HG03039 (cell line): ENCODE data around the gene EEIG2.
A peak's percentile ranks its signal among the peaks of the same experiment; 100 is the strongest.
"Not testable (repeated sequence)": the region's sequence is repeated elsewhere in the genome, so short reads cannot be mapped to it uniquely, and the experiment has no call there.

Experiments
- ATAC-seq: cut with Tn5 transposase; IDR thresholded peaks from one replicate; pipeline ENCODE4 v1.9.1; 2021; ENCODE audit warnings: mild to moderate bottlenecking, moderate library complexity; ENCODE audit not compliant: unreplicated experiment

Gene EEIG2

DNA sequence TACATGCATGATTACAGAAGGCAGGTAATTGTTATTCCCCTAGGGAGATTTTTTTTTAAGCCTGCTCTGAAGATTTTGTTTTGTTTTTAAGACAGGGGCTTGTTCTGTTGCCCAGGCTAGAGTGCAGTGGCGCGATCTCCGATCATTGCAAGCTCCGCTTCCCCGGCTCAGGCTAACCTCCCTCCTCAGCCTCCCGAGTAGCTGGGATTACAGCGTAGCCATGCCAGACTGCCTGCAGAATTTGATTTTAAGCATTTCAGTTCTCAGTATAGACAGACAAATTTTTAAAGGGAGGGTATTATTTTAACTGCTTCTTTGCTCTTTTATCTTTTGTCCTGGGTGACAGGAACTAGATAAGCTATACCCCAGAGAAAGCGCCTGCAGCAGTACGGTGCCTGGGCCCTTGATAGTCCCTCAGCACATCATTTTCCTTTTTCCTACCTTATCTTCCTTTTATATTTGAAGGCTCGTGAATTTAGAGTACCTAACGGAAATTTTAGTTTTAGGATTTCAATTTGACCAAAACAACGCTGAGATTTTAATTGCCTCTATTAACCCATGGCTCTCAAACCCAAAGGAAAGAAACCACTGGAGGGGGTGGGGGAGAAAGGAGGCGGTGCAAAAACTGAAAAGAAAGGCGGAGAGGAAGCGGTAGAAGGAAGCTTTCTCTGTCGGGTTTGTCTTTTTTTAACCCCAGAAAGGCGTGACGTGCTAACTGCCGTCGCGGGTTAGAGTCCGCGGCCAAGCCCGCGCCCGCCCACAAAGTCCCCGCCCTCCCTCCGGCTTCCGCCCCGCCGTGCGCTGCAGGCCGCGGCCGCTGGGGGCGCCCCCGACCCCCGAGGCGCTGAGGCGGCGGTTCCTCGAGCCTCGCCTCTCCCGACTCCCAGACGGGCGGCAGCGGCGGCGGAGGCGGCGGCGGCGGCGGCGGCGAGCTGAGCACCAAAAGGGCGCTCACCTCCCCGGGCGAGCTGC lies at the start of gene EEIG2:
TSS of gene EEIG2 (plus strand) at position 886 of the 972 bp plus-strand sequence. CDS start 329 bp downstream, outside the sequence.
- peak; percentile 71 for ATAC-seq

DNA sequence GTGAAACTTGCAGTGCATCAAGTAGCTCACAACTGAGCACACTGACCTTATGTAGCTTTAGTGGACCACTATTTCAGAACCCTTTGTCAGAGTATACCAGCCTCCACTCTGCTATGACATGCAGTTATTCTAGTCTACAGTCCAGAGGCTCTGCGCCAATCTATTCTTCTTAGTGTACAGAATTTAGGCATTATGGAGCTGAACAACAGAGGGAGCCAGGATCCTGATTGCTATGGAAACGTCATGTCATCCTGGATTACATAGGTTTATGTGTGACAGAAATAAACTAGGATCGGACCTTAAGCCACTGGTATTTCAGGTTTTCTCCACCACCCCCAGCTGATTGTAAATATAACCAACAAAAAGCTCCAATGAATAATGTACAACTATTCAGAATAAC lies 48.1 kb upstream of the EEIG2 start:
- ATAC-seq = no peak

DNA sequence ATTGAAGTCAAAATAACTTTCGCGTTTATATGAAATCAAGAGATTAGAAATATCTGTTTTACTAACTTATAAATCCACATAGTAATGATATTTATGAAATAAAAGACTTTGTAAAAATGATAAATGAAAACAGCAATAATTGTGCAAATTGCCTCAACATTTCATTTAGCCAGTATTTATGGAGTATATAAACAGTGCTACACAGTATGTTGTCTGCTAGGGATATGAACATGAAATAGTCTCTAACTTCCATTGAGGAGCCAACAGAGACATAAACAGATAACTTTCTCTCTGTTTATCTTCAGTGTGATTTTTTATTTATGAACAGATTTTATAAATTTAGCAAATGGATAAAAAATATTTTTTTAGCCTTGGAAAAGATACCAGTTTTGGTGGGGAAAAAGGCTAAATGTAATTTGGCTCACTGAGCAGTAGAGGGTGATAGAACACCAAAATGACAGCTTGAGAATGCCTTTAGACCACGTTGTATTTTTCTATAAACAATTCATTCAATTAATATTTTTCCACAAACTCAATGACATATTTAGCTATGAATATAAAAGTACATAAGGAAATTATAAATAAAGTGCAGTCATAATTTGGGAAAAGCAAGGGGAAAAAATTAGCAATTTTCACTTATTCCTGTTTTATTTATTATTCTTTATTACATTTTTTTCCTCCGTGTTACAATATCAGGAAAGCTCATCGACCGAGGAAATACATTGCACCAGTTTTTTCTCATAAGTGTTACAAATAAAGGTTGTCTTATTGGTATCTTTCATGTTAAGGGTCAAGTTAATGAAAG lies 47.5 kb upstream of the EEIG2 start:
- no peak for ATAC-seq

DNA sequence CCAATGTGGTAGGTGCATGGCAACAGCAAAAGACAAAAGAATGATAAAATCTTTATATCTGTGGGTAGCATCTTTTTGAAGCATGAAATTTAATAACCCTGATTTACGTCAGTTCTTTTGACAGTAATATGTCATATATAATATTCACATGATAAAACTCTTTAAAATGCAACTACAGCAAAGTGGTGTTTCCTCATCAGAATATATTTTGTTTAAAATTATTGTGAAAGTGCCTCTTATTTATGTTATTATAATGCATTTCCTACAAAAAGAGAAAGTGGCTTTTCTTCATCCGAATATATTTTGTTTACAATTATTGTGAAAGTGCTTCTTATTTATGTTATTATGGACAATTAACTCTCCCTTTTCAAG lies 46.9 kb upstream of the EEIG2 start:
- no peak for ATAC-seq

DNA sequence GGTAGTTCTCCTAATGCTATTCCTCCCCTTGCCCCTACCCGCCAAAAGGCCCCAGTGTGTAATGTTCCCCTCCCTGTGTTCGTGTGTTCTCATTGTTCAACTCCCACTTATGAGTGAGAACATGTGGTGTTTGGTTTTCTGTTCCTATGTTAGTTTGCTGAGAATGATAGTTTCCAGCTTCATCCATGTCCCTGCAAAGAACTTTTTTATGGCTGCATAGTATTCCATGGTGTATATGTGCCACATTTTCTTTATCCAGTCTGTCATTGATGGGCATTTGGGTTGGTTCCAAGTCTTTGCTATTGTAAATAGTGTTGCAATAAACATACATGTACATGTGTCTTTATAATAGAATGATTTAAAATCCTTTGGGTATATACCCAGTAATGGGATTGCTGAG lies 46.0 kb upstream of the EEIG2 start:
- not testable (repeated sequence) for ATAC-seq

DNA sequence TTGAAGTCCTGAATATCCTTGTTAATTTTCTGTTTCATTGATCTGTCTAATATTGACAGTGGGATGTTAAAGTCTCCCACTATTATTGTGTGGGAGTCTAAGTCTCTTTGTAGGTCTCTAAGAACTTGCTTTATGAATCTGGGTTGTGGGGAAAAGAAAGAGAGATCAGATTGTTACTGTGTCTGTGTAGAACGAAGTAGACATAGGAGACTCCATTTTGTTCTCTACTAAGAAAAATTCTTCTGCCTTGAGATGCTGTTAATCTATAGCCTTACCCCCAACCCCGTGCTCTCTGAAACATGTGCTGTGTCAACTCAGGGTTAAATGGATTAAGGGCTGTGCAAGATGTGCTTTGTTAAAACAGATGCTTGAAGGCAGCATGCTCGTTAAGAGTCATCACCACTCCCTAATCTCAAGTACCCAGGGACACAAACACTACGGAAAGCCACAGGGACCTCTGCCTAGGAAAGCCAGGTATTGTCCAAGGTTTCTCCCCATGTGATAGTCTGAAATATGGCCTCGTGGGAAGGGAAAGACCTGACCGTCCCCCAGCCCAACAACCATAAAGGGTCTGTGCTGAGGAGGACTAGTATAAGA lies 42.5 kb upstream of the EEIG2 start:
- ATAC-seq = not testable (repeated sequence)

DNA sequence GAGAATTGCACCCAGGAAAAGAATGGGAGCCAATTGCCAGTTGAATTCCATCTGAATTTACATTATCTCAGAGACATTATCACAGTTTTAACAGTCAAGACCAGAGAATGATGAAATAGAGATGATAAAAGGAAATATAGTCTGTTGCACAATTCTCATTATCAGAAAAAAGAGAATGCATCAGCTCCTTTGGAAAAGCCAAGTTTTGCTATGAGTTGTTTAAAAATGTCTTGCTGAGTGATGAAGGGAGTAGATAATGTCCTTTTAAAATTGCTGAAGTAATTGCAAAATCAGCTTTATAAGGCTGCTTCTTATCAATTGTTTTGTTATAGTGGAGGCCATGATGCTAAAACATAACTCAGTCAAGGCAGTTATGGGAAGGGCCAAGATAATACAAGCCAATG lies 37.9 kb upstream of the EEIG2 start:
- ATAC-seq = no peak

DNA sequence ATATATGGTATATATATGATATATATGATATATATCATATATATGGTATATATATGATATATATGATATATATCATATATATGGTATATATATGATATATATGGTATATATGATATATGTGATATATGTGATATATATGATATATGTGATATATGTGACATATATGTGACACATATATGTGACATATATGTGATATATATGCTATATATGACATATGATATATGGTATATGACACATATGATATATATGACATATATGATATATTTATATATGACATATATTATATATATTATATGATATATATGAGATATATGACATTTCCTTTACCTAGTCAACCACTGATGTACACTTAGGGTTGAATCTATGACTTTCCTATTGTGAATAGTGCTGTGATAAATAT lies 36.1 kb upstream of the EEIG2 start:
- ATAC-seq = no peak

DNA sequence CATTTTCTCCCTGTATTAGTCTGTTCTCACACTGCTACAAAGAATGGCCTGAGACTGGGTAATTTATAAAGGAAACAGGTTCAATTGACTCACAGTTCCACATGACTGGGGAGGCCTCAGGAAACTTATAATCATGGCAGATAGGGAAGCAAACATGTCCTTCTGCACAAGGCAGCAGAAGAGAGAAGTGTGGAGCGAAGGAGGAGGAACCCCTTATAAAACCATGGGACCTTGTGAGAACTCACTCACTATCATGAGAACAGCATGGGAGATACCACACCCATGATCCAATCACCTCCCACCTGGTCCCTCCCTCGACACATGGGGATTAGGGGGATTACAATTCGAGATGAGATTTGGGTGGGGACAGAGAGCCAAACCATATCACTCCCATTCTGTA lies 35.2 kb upstream of the EEIG2 start:
- no peak for ATAC-seq

DNA sequence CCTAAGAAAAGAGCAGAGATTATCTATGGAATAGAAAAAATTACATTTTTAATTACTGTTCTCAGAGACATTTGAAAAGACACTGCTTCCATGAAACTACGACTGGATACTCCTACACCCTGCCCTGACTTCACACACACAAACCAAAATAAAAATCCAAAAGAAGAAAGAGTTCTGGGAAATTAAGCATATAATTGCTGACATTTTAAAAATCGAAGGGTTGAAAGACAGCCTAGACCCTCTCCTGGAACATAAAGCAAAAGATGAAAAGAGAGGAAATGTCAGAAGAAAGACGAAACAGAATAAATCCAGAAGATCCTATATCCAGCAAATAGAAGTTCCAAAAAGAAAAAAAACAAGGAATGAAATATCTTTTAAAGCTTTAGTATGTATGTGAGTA lies 32.8 kb upstream of the EEIG2 start:
- ATAC-seq = no peak

DNA sequence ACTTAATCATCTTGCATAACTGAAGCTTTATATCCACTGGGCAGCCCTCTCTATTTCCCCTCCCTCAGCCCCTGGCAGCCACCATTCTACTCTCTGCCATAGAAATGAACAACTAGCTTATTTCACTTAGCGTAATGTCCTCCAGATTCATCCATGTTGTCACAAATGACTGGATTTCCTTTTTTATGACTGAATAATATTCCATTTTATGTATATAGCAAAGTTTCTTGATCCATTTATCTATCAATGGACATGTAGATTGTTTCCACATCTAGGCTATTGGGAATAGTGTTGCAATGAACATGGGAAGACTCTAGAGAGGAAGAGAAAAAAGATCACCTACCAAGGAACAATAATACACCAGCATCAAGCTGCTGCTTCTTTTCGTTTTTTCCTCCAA lies 32.1 kb upstream of the EEIG2 start:
- no peak for ATAC-seq

DNA sequence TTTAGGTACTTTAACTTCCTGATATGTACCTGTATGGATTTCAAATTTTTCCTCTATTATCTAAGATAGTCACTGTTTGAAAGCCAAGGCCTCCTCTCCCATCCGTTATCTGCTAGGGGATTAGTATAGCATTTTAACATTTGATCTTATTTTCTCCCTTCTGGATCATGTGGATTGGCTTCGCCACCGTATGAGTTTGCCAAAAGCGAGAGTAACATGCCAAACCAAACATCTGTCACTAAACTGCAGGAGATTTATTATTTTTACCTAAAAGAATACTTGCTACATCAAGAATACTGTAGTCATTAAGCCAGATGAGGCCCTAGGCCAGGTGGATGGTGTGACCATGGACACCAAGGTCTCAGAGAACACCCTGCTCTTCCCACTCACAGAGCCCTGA lies 28.5 kb upstream of the EEIG2 start:
- no peak for ATAC-seq

DNA sequence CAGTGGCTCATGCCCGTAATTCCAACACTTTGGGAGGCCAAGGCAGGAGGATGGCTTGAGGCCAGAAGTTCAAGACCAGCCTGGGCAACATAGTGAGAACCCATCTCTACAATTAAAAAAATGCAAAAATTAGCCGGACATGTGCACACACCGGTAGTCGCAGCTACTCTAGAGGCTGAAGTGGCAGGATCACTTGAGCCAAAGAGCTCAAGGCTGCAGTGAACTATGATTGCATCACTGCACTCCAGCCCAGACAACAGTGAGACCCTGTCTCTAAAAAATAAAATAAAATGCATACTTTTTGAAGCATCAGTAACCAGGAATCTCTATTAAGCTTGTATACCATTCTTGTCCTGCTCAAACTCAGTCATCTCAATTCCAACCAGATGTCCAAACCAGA lies 27.2 kb upstream of the EEIG2 start:
- ATAC-seq = no peak

DNA sequence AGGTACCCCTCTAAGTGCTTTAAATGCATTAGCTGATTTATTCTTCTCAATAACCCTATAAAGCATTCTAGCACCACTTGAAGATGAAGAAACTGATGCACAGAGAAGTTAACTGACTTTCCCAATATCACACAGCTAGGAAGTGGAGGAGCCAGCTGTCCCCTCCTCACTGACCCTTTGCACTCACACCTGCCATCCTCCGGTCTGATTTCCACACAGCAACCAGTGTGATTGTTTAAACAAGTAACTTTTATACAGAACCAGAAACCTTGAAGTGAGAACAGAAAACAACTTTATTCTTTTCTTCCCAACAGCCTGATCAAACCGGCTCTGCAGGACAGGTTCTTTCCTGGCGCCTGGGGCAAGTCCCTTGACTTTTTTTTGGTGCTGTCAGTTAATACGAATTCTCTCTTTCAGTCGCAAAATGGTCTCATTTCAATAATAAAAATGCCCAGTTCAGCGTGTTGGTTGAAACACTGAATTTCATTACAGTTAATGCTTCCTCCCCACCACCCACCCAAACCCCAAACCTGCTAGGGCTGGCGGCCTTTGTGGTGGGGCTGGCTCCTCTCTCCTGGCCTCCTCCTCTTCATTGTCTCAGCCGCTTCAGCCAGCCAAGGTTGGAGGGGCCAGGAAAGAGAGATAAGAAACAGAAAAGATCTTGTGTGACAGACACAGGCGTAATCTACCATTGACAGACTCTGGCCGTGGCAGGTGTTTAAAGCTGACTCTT lies 26.4 kb upstream of the EEIG2 start:
- peak; percentile 55 for ATAC-seq

DNA sequence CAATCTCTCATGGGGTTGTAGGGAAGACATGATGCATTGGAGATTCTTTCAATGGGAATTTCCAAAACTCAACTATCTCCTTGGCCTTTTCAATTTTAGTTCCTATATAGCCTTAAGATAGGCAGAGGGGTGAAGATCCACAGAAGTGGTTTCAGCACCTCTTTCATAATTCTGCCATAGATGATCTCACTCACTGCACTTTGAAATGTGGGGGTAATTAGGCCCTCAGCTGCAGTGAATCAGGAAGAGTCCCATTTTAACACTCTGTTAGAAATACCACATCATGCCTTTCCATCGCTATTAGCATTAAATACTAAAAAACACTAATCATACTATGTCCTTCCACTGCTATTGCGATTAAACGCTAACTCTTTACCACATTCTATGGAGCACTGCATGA lies 25.1 kb upstream of the EEIG2 start:
- no peak for ATAC-seq

DNA sequence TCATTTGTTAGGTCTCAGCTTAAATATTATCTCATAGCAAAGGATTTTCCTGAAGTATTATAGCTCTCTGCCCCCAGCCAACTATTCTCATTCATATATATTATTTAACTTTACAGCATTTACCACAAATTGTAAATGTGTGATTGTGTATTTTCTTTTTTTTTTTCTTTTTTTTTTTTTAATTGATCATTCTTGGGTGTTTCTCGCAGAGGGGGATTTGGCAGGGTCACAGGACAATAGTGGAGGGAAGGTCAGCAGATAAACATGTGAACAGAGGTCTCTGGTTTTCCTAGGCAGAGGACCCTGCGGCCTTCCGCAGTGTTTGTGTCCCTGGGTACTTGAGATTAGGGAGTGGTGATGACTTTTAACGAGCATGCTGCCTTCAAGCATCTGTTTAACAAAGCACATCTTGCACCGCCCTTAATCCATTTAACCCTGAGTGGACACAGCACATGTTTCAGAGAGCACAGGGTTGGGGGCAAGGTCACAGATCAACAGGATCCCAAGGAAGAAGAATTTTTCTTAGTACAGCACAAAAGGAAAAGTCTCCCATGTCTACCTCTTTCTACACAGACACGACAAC lies 24.5 kb upstream of the EEIG2 start:
- not testable (repeated sequence) for ATAC-seq

DNA sequence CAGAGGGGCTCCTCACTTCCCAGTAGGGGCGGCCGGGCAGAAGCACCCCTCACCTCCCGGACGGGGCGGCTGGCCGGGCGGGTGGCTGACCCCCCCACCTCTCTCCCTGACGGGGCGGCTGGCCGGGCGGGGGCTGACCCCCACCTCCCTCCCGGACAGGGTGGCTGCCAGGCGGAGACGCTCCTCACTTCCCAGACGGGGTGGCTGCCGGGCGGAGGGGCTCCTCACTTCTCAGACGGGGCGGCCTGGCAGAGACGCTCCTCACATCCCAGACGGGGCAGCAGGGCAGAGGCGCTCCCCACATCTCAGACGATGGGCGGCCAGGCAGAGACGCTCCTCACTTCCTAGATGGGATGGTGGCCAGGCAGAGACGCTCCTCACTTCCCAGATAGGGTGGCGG lies 23.9 kb upstream of the EEIG2 start:
- not testable (repeated sequence) for ATAC-seq

DNA sequence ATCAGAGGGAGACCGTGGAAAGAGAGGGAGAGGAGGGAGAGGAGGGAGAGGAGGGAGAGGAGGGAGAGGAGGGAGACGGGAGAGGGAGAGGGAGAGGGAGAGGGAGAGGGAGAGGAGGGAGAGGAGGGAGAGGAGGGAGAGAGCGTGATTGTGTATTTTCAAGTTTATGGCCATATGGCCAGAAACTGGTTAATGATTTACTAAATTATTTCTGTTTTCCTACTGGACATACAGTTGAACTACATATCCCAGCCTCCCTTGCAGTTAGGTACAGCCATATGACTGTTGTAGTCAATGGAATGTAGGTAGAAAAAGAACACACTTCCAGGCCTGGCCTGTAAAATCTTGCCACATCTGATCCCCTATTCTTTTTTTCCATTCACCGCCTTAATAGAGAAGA lies 23.1 kb upstream of the EEIG2 start:
- not testable (repeated sequence) for ATAC-seq

DNA sequence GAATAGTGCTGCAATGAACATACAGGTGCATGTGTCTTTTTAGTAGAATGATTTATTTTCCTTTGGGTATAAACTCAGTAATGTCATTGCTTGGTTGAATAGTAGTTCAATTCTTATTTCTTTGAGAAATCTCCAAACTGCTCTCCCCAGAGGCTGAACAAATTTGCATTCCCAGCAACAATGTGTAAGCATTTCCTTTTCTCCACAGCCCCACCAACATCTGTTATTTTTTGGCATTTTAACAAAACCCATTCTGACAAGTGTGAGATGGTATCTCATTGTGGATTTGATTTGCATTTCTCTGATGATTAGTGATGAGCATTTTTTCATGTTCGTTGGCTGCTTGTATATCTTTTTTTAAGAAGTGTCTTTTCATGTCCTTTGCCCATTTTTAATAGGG lies 21.9 kb upstream of the EEIG2 start:
- no peak for ATAC-seq

DNA sequence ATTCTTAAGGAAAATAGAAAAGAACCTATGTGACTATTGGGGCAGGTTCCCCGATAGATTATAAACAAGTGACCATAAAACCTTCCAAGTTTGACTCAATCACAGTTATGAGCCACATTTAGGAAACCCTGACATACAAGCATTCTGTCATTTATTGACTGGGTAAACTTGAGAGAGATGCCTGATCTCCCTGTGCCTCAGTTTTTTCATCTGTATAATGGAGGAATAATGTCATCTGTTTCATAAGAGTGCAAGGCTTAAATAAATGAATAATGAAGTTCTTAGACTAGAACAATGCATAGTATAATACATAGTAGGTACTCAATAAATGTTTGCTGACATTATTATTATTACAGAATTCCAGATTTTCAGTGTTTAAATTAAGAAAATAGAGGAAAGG lies 18.9 kb upstream of the EEIG2 start:
- no peak for ATAC-seq

DNA sequence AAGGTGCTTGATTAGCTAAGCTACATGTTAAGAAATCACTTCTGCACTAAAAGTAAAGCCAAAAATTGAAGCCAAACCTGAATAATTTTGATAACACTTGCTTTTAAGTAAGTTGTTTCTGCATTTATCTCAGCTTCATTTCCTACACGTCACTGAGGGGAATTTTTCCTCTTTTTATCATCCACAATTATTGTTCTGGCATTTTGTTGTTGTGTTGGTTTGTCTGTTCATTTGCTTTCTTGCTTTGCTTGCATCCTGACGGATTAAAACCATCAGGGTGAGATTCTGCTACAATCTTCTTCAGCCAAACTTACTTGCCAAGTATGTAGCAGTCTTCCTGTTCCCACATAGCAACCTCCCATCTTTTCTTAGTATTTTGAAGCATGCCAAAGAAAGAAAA lies 18.0 kb upstream of the EEIG2 start:
- ATAC-seq = no peak
